H7 (cell line): ENCODE results near the gene IQCK. TPM values are rescaled to one million over a fixed set of nuclear protein-coding genes. Genes with fewer than 3 reads are reported as not detected.

Source experiments
- DNase-seq: peaks from one replicate; pipeline ENCODE4 v3.0.0; 2012
- H3K27me3 ChIP-seq: 2 replicates; pipeline ENCODE4 v1.6.0; 2011; ENCODE audit warnings: mild to moderate bottlenecking, low read length; ENCODE audit not compliant: control insufficient read depth, insufficient read depth
- H3K36me3 ChIP-seq: replicated peaks from 2 replicates; pipeline ENCODE4 v1.5.1; 2011; ENCODE audit warnings: low read length; ENCODE audit not compliant: control insufficient read depth, insufficient read depth
- H3K4me3 ChIP-seq: 2 replicates; pipeline ENCODE4 v1.5.1; 2011; ENCODE audit warnings: low read depth, mild to moderate bottlenecking, control low read depth, low read length, moderate library complexity; ENCODE audit not compliant: insufficient read depth
- total RNA-seq: library from RNA; depleted of rRNA; stranded (reverse); fragments of >200 nt; shearing (Covaris generic); gene quantifications from 2 replicates; pipeline ENCODE4 v1.2.3, GENCODE V29; 2014

Gene IQCK
- total RNA-seq, 1 experiment from 2014 or later: 4.4 TPM

DNA sequence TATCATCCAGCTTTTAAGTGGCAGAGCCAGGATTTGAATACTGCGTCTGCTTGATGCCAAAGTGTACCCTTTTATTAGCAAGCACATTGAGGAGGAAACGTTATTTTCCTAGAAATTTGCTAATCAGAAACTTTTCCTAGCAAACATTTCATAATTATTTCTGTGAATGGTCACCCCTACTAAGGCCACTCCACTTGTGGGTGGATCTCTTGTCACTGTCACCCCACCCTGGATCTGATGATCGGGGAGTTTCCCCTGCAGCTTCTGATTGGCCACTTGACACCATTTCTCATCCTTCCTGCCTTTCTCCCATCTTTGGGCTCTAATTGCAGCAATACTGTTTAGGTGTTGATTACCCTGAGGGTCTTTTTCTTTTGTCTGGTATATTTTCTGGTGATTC lies 130.7 kb downstream of the IQCK start:
- no peak overlapping the region for H3K4me3 ChIP-seq
- no peak for DNase-seq
- no peaks in the 10 kb centered on the region for H3K27me3 ChIP-seq
- no peaks in the 10 kb centered on the region for H3K36me3 ChIP-seq

DNA sequence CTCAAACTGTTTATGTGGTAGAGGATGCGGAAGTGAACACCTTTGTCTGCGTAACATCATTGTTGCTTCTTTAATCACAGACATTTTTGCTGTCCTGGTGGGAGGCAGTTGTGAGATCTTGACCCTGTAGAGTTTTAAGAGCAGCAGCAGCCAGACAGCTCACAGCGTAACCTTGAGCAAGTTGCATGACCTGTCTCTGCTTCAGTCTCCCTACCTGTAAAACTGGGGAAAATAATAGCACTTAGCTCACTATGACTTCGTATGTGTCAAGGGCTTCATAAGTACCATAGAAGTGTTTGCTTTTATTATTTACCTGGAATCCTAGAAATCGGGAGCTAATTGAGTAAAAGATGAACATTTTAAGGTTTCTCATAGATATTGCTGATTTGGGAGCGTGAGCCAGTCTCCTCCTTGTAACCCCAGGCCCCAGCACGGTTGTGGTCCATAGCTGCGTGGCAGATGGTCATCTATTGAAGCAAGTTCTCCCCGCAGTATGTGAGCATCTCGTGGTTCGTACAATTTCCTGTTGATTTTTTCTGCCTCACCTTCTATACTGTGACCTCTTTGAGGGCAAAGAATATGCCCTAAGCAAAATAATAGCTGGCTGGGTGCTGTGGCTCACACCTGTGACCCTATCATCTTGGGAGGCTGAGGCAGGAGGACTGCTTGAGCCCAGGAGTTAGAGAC lies 132.2 kb downstream of the IQCK start:
- no peaks in the 10 kb centered on the region for H3K27me3 ChIP-seq
- DNase-seq: no peak
- H3K4me3 ChIP-seq: no peak overlapping the region
- no peaks in the 10 kb centered on the region for H3K36me3 ChIP-seq

DNA sequence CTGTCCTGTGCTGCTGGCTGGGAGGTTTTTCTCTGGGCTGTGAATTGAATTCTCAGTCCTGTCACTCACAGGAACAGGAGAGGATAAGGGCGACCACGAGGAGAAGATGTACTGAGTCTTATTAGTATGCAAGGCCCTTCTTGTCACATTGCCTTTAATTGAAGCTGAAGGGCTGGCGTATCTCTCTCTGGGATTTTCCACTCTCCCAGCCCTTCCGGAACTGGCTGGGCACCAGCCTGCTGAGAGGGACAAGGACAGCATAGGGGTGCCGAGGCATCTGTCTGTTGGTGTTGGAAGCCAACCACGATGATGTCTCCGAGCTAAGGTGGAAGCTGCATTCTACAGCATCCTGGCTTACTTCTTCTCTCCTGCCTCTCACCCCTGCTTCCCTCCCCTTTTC lies 133.4 kb downstream of the IQCK start:
- no peaks in the 10 kb centered on the region for H3K36me3 ChIP-seq
- no peaks in the 10 kb centered on the region for H3K27me3 ChIP-seq
- H3K4me3 ChIP-seq: no peak overlapping the region
- DNase-seq: no peak

DNA sequence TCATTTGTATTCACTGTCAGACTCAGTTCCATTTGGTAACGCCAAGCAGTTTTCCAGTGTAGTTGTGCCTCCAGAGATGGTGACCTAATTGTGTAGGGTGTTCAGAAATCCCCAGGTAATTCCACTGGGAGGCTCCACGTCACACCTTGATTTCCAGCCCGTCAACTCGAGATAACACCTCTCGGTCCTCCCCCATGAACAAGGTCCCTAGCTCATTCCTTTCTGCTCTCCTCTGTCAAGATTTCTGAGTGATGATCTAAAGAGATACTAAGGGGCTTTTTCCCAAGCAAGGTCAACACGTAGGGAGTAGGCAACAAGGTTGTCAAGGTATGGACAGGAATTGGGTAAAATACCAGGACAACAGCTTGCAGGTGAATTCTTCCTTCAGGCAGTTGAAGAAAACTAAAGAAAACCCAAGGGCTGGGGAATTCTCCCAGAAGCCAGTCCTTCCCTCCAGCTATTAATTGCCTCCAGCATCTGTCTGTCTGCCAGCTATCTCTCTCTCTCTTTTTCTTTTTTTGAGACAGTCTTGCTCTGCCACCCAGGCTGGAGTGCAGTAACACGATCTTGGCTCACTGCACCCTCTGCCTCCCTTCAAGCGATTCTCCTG lies 135.2 kb downstream of the IQCK start:
- Histone ChIP-seq H3K36me3 (peaks cover 1% of the 10 kb centered on the region; the same call in 1 of the 2 replicates), H3K4me3 (no peak overlapping the region), H3K27me3 (no peaks in the 10 kb centered on the region)
- DNase-seq: no peak

DNA sequence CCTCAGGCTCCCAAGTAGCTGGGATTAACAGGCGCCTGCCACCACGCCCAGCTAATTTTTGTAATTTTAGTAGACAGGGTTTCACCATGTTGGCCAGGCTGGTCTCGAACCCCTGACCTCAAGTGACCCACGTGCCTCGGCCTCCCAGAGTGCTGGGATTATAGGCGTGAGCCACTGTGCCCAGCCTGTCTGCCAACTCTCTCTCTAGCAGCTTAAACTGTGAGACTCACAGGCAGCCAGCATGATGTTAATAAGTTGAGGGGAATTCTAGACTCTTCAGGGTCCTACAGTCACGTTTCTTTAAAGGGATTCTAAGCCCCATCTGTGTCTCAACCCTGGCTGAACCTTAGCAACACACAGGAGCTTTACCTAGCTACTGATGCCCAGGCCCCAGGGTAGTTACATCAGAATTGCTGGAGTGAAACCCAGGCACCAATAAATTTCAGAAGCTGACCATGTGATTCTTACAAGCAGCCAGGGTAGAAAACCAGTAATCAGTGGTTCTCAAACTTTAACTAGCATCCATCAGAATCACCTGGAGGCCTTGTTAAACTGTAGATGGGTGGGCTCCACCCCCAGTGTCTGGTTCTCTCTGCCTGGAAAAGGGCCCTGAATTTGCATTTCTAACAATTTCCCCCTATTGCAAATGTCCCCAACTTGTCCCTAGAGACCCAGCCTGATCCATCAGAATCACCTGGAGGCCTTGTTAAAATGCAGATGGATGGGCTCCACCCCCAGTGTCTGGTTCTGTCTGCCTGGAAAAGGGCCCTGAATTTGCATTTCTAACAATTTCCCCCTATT lies 135.9 kb downstream of the IQCK start:
- H3K4me3 ChIP-seq: no peak overlapping the region

DNA sequence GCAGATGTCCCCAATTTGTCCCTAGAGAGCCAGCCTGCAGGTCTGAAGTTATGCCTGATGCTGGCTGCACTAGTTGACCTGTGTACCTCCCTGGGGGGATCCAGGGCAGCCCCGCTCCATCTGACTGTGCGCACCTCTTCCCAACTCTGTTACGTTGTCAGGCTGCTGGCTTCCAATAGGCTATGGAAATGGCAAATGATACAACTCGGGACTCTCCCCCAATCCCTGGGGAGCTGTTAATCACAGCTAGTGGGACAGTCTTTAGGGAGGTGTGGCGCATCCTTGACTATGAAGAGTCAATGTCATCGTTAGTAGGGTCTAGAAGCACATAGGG lies 136.4 kb downstream of the IQCK start:
- Histone ChIP-seq H3K36me3 (peaks cover 7% of the 10 kb centered on the region), H3K4me3 (no peak overlapping the region), H3K27me3 (no peaks in the 10 kb centered on the region)
- no peak for DNase-seq

More for the DNA sequence above, 135.9 kb downstream of the IQCK start:
- no peak for DNase-seq
- Histone ChIP-seq H3K27me3 (no peaks in the 10 kb centered on the region), H3K36me3 (peaks cover 3% of the 10 kb centered on the region)

DNA sequence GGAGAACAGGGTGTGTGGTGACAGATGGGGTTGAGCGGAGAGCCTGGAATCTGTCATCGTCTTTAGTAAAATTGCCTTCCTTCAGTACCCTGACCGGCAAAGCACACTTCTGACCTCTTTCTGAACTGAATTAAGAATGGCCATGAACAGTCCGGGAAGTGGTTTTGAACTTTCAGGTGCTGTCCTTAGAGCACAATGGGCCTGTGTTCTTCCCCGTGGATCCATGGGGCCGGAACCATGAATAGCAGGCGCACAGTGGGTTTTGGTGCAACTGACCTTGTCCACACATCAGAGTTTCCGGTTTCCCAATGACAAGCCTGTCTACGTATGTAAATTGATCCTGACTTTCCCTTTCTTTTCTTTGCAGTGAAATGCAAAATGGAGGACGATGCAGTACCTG lies 138.0 kb downstream of the IQCK start:
- no peak overlapping the region for H3K4me3 ChIP-seq
- H3K27me3 ChIP-seq: no peaks in the 10 kb centered on the region
- no peak for DNase-seq
- H3K36me3 ChIP-seq: peaks cover 12% of the 10 kb centered on the region

DNA sequence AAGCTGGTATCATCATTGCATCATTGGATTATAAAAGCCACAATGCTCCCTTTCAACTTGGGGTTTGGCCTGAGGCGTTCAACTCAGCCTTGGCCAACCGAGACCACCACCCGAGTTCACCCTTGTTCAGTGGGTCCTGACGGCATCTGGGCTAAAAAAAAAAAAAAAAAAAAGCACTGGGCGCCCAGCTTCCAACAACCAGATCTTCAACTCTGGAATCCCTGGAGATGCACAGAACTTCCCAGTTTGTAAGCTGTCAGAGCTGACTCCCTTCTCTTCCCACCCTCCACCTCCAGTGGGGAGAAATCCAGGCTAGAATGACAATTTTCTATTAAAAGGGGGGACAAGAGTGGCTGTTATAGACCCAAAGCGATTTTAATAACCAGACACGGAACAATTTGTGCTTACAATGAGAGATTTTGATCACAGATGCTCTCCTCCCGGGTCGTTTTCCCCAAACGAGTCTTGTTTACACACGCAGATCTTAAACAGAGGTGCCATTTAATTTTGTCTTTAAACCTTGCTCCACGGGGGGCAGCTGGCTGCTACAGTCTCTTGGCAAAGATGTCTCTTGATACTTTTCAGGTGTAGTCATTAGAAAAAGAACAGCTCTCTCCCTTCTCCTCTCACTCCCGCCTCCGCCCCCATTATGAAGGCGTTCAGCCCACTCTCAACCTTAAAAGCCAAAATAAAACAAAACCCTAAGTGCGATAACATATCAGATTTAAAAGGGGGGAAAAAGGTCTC lies 139.7 kb downstream of the IQCK start:
- no peak for DNase-seq
- H3K4me3 ChIP-seq: no peak overlapping the region
- H3K27me3 ChIP-seq: no peaks in the 10 kb centered on the region
- H3K36me3 ChIP-seq: peaks cover 14% of the 10 kb centered on the region

DNA sequence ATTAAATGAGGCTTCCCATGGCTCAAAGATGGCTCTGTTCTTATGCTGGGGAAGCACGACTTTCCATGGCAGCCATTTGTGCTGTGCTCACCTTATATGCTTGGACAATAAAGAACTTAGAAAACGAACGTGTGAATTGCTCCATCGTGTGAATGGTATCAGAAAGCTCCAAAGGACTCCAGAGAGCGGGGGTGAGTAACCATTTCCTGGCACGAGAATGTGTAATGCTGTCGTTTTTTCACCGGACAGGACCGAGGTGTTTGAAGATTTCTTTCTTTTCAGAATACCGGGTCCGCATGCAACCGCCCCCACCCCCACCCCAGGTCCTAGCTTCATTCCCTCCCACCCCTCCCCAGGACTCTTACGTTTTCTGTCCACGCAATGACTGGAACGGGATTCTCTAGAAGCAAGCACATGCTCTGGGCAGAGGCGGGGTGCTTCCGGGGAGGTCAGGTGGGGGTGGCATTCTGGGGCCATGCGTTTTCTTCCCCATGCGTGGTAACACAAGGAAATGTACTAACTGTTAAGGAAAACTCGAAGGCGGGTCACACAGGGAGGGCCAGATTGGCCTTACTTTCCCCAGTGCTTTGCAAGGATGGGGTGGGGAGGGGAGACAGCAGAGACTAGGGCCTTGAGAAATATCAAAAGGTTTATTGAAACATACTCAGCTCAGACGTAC lies 140.4 kb downstream of the IQCK start:
- DNase-seq: no peak
- H3K27me3 ChIP-seq: no peaks in the 10 kb centered on the region
- H3K4me3 ChIP-seq: no peak overlapping the region
- peaks cover 14% of the 10 kb centered on the region for H3K36me3 ChIP-seq

DNA sequence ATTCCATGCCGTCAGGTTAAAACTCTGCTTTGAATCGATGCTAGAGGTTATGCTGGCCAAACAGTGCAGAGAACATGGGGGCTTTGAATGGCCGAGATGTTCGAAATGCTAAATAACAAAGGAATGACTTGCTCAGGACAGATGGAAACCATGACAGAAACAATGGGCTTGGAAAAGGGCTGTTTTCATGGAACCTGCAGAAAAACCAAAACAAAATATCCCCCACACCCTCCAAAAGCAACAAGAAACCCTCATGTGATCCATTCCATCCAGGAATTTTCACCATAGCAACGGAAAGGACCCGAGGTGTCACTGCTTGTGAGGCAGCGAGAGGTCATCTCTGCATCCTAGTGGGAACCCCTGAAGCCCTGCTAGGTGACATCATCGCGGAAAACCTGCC lies 141.1 kb downstream of the IQCK start:
- Histone ChIP-seq H3K36me3 (peaks cover 16% of the 10 kb centered on the region), H3K4me3 (no peak overlapping the region), H3K27me3 (no peaks in the 10 kb centered on the region)
- no peak for DNase-seq

DNA sequence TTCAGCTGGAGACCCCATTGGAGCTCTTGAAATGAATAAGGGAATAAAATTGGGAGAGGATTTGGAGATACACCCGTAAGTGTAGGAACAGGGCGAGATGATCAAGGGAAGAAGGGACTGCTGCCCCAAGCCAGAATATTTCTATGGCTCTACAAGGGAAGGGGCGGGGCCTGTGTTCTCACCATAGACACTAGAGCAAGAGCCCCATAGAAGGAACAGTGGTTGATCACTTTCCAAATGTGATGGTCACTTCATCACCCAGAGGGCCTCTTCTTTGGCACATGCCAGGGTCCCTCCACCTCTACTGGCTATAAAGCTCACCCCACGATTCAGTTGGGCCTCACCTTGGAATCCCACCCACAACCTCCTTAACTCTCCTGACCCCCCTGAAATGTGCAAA lies 141.5 kb downstream of the IQCK start:
- no peak overlapping the region for H3K4me3 ChIP-seq
- H3K27me3 ChIP-seq: no peaks in the 10 kb centered on the region
- H3K36me3 ChIP-seq: peaks cover 18% of the 10 kb centered on the region
- DNase-seq: no peak

DNA sequence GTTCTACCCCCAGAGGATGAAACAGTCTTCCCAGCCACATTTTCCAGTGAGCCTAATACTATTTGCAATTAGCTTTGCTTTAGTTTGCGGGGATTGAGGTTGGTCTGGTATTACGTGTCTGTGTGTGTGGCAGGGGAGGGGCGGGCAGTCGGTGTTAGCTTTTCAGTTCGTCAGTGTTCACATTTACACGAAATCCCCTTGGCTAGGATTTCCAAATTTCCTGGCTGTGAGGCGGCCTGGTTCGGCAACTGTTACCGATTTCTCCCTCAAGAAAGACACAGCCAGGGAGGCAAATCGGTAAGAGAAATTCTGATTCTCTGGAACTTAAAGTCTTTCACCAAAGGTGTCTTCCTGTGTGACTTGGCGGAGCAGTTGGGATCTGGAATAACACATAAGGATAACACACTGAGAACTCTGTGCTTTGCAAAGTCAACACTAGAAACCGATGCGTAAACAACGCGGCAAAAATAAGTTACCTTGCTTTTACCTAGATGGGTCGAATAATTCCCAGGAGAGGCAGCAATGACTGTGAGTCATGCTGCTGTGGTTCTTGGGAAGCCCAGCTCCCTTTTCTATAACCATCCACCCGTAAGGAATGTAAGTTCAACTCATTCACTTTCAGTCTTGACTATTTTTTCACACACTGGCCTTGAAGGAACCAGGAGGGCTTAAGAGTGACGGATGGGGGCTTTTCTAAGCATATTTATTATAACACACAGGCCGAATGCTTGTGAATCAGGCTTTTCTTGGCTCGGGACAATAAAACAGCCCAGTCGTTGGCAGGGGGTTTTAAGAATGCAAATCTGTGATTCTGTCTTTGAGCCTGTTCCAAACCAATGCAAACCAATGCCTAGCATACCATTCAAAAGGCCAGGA lies 142.3 kb downstream of the IQCK start:
- Histone ChIP-seq H3K4me3 (no peak overlapping the region), H3K27me3 (no peaks in the 10 kb centered on the region), H3K36me3 (peaks cover 18% of the 10 kb centered on the region)
- DNase-seq: peak; percentile 73

DNA sequence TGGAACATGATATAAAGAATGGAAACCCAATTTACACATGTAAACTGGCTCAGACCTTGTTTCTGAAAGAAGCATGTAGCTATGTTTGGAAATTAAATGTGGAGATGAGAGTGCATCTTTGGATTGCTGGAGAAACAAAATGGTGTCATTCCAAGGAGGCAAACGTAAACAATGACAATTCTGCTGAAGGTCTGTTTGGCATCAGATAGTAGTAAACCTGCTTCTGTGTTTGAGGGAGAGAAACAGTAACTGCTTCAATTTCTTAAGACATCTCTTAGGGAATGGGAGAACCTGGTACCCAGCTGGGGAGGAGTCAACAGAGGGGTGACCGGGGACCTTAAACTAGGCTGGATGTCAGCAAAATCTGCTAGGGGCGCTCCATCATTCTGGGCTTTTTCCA lies 143.1 kb downstream of the IQCK start:
- Histone ChIP-seq H3K36me3 (peaks cover 18% of the 10 kb centered on the region), H3K27me3 (no peaks in the 10 kb centered on the region), H3K4me3 (no peak overlapping the region)
- DNase-seq: no peak
